Chondrocyte (in vitro differentiated cells): ENCODE results near the gene PTH1R. TPM values are rescaled to one million over a fixed set of nuclear protein-coding genes. Genes with fewer than 3 reads are reported as not detected.

Experiments used
- DNase-seq: peaks from one replicate; pipeline ENCODE4 v3.0.0; 2021; ENCODE audit warnings: mixed read lengths, low spot score
- H3K27ac Mint-ChIP-seq: one replicate; pipeline ENCODE4 v1.8.0; 2021; ENCODE audit warnings: mild to moderate bottlenecking, moderate library complexity, mixed read lengths; ENCODE audit not compliant: unreplicated experiment
- H3K27me3 Mint-ChIP-seq: 2 replicates; pipeline ENCODE4 v1.8.0; 2021; ENCODE audit warnings: low read depth, mixed read lengths
- H3K36me3 Mint-ChIP-seq: 2 replicates; pipeline ENCODE4 v1.8.0; 2021; ENCODE audit warnings: low read depth, mixed read lengths
- H3K4me1 Mint-ChIP-seq: 2 replicates; pipeline ENCODE4 v1.8.0; 2021; ENCODE audit warnings: low read depth, mild to moderate bottlenecking, mixed read lengths
- H3K4me3 Mint-ChIP-seq: one replicate; pipeline ENCODE4 v1.8.0; 2021; ENCODE audit warnings: mild to moderate bottlenecking, moderate library complexity, mixed read lengths; ENCODE audit not compliant: unreplicated experiment
- H3K9me3 Mint-ChIP-seq: 2 replicates; pipeline ENCODE4 v1.8.0; 2021; ENCODE audit warnings: low read depth, mixed read lengths
- total RNA-seq: library from RNA; stranded (reverse); gene quantifications from 3 replicates; pipeline ENCODE4 v1.2.1, GENCODE V29; 2021
- TF ChIP-seq, protein P1 (sequence below): fragments of 200-600 bp; sonication (generic); IDR thresholded peaks from 2 replicates; pipeline ENCODE4 v1.5.0; 2021; ENCODE audit warnings: antibody characterized with exemption, mild to moderate bottlenecking, moderate library complexity

Gene PTH1R
- total RNA-seq, 1 donor from 2014 or later, result 3.1 TPM

DNA sequence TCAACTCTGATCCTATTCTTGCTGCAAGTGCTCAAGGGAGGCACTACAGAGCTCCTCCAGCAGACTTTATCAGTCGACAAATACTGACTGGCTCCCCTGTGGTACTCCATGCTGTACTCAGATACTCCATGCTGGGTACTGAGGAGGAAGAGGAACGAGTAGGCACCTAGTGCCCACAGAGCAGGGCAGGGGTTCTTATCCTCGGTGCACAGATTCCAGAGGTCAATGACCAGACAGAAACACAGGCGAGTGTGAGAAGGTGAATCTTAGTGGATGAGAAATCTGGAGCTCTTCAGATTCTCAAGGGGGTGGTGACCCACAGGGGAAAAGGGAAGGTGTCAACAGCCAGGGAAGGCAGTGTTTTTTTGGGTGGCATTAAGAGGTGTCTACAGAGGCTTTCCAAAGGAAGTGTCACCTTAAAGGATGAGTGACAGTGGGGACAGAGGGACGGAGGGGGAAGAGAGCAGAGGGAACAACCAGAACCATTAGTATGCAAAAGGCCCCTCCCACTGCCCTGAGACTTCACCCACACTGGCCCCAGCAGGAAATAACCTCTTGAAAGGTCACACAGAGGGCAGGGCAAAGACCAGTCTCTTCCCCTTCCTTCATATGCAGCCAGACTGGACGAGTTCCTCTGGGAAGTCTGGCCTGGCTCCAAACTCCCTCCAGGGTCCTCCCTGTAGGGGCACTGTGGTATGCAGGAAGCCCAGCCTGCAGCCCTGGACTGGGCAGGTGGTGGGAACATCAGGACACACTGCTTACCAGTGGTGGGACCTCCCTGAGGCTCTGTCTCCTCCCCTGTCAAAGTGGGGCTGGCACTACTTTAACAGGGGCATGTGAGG is 71.5 kb downstream of the PTH1R start:
- peaks cover 45% of the 10 kb centered on the region for H3K4me1 Mint-ChIP-seq
- peak; percentile 54 for DNase-seq
- H3K36me3 Mint-ChIP-seq, result peaks cover 7% of the 10 kb centered on the region
- TF ChIP-seq, protein P1, sequence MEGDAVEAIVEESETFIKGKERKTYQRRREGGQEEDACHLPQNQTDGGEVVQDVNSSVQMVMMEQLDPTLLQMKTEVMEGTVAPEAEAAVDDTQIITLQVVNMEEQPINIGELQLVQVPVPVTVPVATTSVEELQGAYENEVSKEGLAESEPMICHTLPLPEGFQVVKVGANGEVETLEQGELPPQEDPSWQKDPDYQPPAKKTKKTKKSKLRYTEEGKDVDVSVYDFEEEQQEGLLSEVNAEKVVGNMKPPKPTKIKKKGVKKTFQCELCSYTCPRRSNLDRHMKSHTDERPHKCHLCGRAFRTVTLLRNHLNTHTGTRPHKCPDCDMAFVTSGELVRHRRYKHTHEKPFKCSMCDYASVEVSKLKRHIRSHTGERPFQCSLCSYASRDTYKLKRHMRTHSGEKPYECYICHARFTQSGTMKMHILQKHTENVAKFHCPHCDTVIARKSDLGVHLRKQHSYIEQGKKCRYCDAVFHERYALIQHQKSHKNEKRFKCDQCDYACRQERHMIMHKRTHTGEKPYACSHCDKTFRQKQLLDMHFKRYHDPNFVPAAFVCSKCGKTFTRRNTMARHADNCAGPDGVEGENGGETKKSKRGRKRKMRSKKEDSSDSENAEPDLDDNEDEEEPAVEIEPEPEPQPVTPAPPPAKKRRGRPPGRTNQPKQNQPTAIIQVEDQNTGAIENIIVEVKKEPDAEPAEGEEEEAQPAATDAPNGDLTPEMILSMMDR, result no peak
- no peak overlapping the region for H3K4me3 Mint-ChIP-seq
- no peaks in the 10 kb centered on the region for H3K27me3 Mint-ChIP-seq
- no peak overlapping the region for H3K27ac Mint-ChIP-seq
- no peaks in the 10 kb centered on the region for H3K9me3 Mint-ChIP-seq

DNA sequence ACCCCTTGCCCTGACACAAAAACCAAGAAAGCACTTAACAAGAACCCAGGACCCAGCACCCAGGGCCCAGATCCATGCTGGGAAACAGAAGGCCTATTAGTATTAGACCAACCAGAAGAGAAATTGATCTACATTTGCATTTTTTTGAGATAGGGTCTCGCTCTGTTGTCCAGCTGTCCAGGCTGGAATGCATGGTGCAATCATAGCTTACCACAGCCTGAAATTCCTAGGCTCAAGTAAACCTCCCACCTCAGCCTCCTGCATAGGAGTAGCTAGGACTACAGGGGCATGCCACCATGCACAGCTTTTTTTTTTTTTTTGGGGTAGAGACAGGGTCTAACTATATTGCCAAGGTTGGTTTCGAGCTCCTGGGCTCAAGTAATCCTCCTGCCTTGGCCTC is 72.7 kb downstream of the PTH1R start:
- H3K27ac Mint-ChIP-seq, result no peak overlapping the region
- no peak for DNase-seq
- no peak overlapping the region for H3K4me3 Mint-ChIP-seq
- no peaks in the 10 kb centered on the region for H3K27me3 Mint-ChIP-seq
- H3K4me1 Mint-ChIP-seq, result peaks cover 44% of the 10 kb centered on the region
- TF ChIP-seq, protein P1, result no peak
- H3K36me3 Mint-ChIP-seq, result peaks cover 6% of the 10 kb centered on the region
- H3K9me3 Mint-ChIP-seq, result no peaks in the 10 kb centered on the region

DNA sequence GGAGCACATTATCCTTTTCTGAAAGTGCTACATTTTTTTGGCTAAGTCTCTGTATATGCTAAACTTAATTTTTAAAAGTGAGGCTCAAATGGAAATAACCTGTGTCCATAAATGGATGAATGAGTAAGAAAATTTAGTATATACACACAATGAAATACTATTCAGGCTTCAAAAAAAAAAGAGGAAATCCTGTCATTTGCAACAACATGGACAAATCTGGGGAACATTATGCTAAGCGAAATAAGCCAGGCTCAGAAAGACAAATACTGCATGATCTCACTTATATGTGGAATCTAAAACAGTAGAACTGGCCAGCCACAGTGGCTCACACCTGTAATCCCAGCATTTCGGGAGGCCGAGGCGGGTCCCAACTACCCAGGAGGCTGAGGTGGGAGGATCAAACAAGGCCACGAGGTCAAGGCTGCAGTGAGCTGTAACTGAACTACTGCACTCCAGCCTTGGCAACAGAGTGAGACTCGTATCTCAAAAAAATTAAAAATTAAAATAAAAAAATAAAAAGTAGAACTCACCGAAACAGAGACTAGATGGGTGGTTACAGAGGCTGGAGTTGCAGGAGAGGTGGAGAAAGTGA is 73.2 kb downstream of the PTH1R start:
- no peaks in the 10 kb centered on the region for H3K27me3 Mint-ChIP-seq
- TF ChIP-seq, protein P1, result no peak
- H3K27ac Mint-ChIP-seq, result no peak overlapping the region

GRCh38 chr3:46952813-46953212 is 75.3 kb downstream of the PTH1R start:
- Mint-ChIP-seq H3K36me3 (no peaks in the 10 kb centered on the region), H3K4me3 (no peak overlapping the region), H3K9me3 (no peaks in the 10 kb centered on the region), H3K27ac (no peak overlapping the region), H3K27me3 (no peaks in the 10 kb centered on the region), H3K4me1 (peaks cover 35% of the 10 kb centered on the region)
- TF ChIP-seq, protein P1, result no peak
- DNase-seq, result no peak

More for the DNA sequence above, 73.2 kb downstream of the PTH1R start:
- DNase-seq, result peak; percentile 50
- Mint-ChIP-seq H3K9me3 (no peaks in the 10 kb centered on the region), H3K4me1 (peaks cover 48% of the 10 kb centered on the region), H3K36me3 (peaks cover 3% of the 10 kb centered on the region), H3K4me3 (no peak overlapping the region)

Other genes starting within 250 kb of the PTH1R start
- gene ALS2CL, start 184.0 kb upstream of the PTH1R start, total RNA-seq, result 1.4 to 5.2 TPM (median 3.6 TPM) in 3 replicates
- 0.25 TPM in 1 of 3 replicates, not detected in the others for gene TMIE, start 176.3 kb upstream of the PTH1R start, total RNA-seq
- gene PRSS50, start 159.9 kb upstream of the PTH1R start, total RNA-seq, result not detected in 3 replicates
- 0.22 to 0.82 TPM in 2 of 3 replicates, not detected in the other for gene MYL3, start 14.3 kb upstream of the PTH1R start, total RNA-seq
- gene CCDC12, start 99.0 kb downstream of the PTH1R start, total RNA-seq, result 21.8 to 23.3 TPM (median 22.3 TPM) in 3 replicates
- 15.9 to 18.1 TPM (median 16.5 TPM) in 3 replicates for gene NBEAL2, start 101.9 kb downstream of the PTH1R start, total RNA-seq